K562 (cell line): ENCODE data around the gene CDRT4. TPM values are rescaled to one million over a fixed set of nuclear protein-coding genes. Genes with fewer than 3 reads are reported as not detected.
"Not testable (repeated sequence)": the region's sequence is repeated elsewhere in the genome, so short reads cannot be mapped to it uniquely, and the experiment has no call there.

Experiments used
- ATAC-seq: fragments of 200-7000 bp; cut with Tn5 transposase; 3 replicates; pipeline ENCODE4 v1.9.1; 2020; ENCODE audit warnings: moderate library complexity
- BruUV-seq: library from RNA; stranded (reverse); fragments of 400-500 nt; replicated peaks from 2 replicates; lab custom pipeline; 2021; lab: Mats Ljungman, UMichigan
- CTCF ChIA-PET: fragments of 300-600 bp; formaldehyde crosslinking; extraction: SDS; loops from one replicate; lab custom pipeline; 2021; ENCODE audit warnings: low intra/inter-chr PET ratio; lab: Yijun Ruan, JAX
- POLR2A ChIA-PET: fragments of 300-600, 350-650 bp; sonication (Branson Sonifier 250); formaldehyde crosslinking; extraction: SDS; loops from one replicate; lab custom pipeline; 2021; ENCODE audit warnings: antibody characterized with exemption, inconsistent platforms; lab: Yijun Ruan, JAX
- DNase-seq, 4 experiments: peaks; one replicate each; pipeline versions ENCODE4 v3.0.0 to v3.0.0-alpha.2; 2011 to 2018; ENCODE audit warnings: low spot score in 3 of 4, mixed read lengths in 3 of 4; ENCODE audit errors: extremely low read depth in 1 of 4
- FAIRE-seq: peaks from 2 replicates; lab custom pipeline; 2011; peaks lifted over from hg19 to GRCh38; lab: Jason Lieb, UNC
- H2AFZ ChIP-seq: 2 replicates; pipeline ENCODE4 v1.6.0; 2011; ENCODE audit warnings: low read depth, low read length, control low read depth, inconsistent platforms
- H3K27ac ChIP-seq: fragments of 200-600 bp; 3 replicates; pipeline ENCODE4 v1.8.0; 2011; ENCODE audit warnings: low read depth, mild to moderate bottlenecking, control low read depth, inconsistent platforms, low read length, moderate library complexity, mixed read lengths; ENCODE audit errors: extremely low read depth
- H3K27me3 ChIP-seq, 2 experiments: fragments of 300-600 bp in 1 of 2; 2 replicates in 1 of 2; 3 replicates in 1 of 2; pipeline versions ENCODE4 v1.6.0 to v1.8.0; 2011; ENCODE audit warnings: inconsistent platforms in 2 of 2, low read length in 2 of 2, mild to moderate bottlenecking in 1 of 2, mixed read lengths in 1 of 2, moderate library complexity in 1 of 2; ENCODE audit not compliant: control insufficient read depth in 2 of 2, insufficient read depth in 2 of 2
- H3K36me3 ChIP-seq: fragments of 300-600 bp; 3 replicates; pipeline ENCODE4 v1.8.0; 2011; ENCODE audit warnings: mild to moderate bottlenecking, low read length, inconsistent platforms; ENCODE audit not compliant: control insufficient read depth, insufficient read depth
- H3K4me1 ChIP-seq, 2 experiments: fragments of 200-600 bp in 1 of 2; replicated peaks in 1 of 2; 2 replicates in 1 of 2; 3 replicates in 1 of 2; pipeline versions ENCODE4 v1.5.1 to v1.8.0; 2011; ENCODE audit warnings: inconsistent platforms in 2 of 2, low read length in 2 of 2, mild to moderate bottlenecking in 1 of 2, mixed read lengths in 1 of 2, moderate library complexity in 1 of 2; ENCODE audit not compliant: control insufficient read depth in 2 of 2, insufficient read depth in 2 of 2
- H3K4me2 ChIP-seq: 2 replicates; pipeline ENCODE4 v1.6.1; 2011; ENCODE audit warnings: low read length, control low read depth, inconsistent platforms, mixed read lengths; ENCODE audit not compliant: insufficient read depth
- H3K4me3 ChIP-seq: fragments of 200-600 bp; sonication (generic), shearing (Covaris generic); 2 replicates; pipeline ENCODE4 v1.5.1; 2016; ENCODE audit warnings: control low read depth, inconsistent platforms
- H3K79me2 ChIP-seq: fragments of 200-600 bp; 3 replicates; pipeline ENCODE4 v1.8.0; 2011; ENCODE audit warnings: low read length, inconsistent platforms; ENCODE audit not compliant: control insufficient read depth, insufficient read depth
- H3K9ac ChIP-seq, 2 experiments: 2 replicates each; pipeline versions ENCODE4 v1.6.0 to v1.6.1; 2011; ENCODE audit warnings: low read depth in 2 of 2, low read length in 2 of 2, control low read depth in 1 of 2, inconsistent platforms in 1 of 2, mild to moderate bottlenecking in 1 of 2, mixed read lengths in 1 of 2; ENCODE audit not compliant: insufficient read depth in 1 of 2
- H3K9me1 ChIP-seq: one replicate; pipeline ENCODE4 v1.6.0; 2011; ENCODE audit warnings: inconsistent platforms, mild to moderate bottlenecking, low read length, moderate library complexity; ENCODE audit not compliant: control insufficient read depth, insufficient read depth
- H3K9me3 ChIP-seq: replicated peaks from 2 replicates; pipeline ENCODE4 v1.5.1; 2011; ENCODE audit warnings: low read depth, low read length, inconsistent platforms; ENCODE audit not compliant: control insufficient read depth, insufficient read depth
- H4K20me1 ChIP-seq: replicated peaks from 2 replicates; pipeline ENCODE4 v1.6.1; 2011; ENCODE audit warnings: low read length, inconsistent platforms, mixed read lengths; ENCODE audit not compliant: control insufficient read depth, insufficient read depth
- NFIC ChIP-seq: fragments of 450-650 bp; IDR thresholded peaks from 2 replicates; pipeline ENCODE4 v1.6.1; 2017; ENCODE audit warnings: mild to moderate bottlenecking, inconsistent platforms
- WGBS: fragments of 100-300 bp; shearing (Covaris generic); methylation state at CpG from one replicate; pipeline ENCODE4 v1.1.6; 2016; ENCODE audit warnings: low coverage, mixed read lengths; ENCODE audit not compliant: insufficient coverage; ENCODE audit errors: missing lambda C conversion rate; 5-methylcytosine and 5-hydroxymethylcytosine counted together
- in situ Hi-C: fragments of 300-500 bp; cut with MboI; formaldehyde crosslinking; loops from 4 replicates; pipeline ENCODE4 v1.15.0; 2018; ENCODE audit warnings: inconsistent platforms, mixed read lengths
- intact Hi-C: fragments of 100-400 bp; cut with micrococcal nuclease; formaldehyde crosslinking; loops from 2 replicates; pipeline ENCODE4 v1.14.2; 2022
- polyA plus RNA-seq, 8 experiments: library from polyadenylated mRNA; depleted of rRNA in 4 of 8; stranded (reverse) in 5 of 8; unstranded in 3 of 8; fragments of >200 nt; fragmentation: Nextera tagmentation in 2 of 8; fragmentation: Illumina TruSeq in 1 of 8; extraction: Ambion mirVana in 2 of 8; extraction: Trizol in 1 of 8; gene quantifications; 2 replicates each; pipeline versions ENCODE4 v1.2.1 to v1.2.3, GENCODE V29; 2011 to 2014; ENCODE audit warnings: inconsistent platforms in 1 of 8, missing spikeins in 1 of 8
- total RNA-seq, 7 experiments: library from RNA; depleted of rRNA in 6 of 7; stranded (reverse); fragments of >200 nt in 6 of 7; fragmentation: Illumina TruSeq in 2 of 7; extraction: Trizol in 2 of 7; gene quantifications; 2 replicates each; pipeline versions ENCODE4 v1.2.1 to v1.2.3, GENCODE V29; 2011 to 2021; ENCODE audit warnings: low replicate concordance in 1 of 7
- TF ChIP-seq, protein P1 (sequence below): fragments of 450-650 bp; IDR thresholded peaks from 2 replicates; pipeline ENCODE4 v1.7.0; 2016; ENCODE audit warnings: borderline replicate concordance

CDRT4 gene
- total and polyA plus RNA-seq, 9 of the 15 experiments (the other 6 are each of a cell fraction or from before 2014, with no cell fraction given) = 1.7 to 6.4 (median 3.5) TPM

DNA sequence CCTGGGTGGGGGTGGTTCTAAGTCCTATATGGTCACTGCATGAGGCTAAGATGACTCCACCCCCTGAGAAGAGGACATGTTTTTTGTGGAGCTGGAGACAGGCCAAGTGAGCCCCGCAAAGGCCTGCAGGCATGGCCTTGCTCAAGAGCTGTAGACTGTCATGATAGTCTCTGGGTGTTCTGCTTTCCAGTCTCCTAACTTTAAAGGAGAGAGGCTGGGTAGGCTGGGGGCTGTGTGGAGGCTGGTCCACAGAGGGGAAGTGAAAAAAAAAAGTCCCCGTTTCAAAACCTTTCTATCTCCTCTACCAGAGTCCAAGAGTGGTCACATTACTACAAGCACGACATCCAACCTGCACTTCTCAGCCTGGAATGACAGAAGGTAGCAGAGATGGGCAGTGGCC, 27.1 kb downstream of the CDRT4 start:
- H3K9me1 ChIP-seq = no peaks in the 10 kb centered on the region
- H3K4me3 ChIP-seq = no peak overlapping the region
- no peak overlapping the region for H3K27ac ChIP-seq
- in situ Hi-C loops = no loop called here
- FAIRE-seq = no peak
- no TSS peak for BruUV-seq
- WGBS = 50% methylated on average over 1 of the region's 3 CpGs
- no peak overlapping the region for H3K9ac ChIP-seq
- no peaks in the 10 kb centered on the region for H3K27me3 ChIP-seq
- H3K4me1 ChIP-seq = peaks cover 0 to 18% of the 10 kb centered on the region in 2 experiments; a peak in 2 of 5 replicates
- TF ChIP-seq, protein P1, sequence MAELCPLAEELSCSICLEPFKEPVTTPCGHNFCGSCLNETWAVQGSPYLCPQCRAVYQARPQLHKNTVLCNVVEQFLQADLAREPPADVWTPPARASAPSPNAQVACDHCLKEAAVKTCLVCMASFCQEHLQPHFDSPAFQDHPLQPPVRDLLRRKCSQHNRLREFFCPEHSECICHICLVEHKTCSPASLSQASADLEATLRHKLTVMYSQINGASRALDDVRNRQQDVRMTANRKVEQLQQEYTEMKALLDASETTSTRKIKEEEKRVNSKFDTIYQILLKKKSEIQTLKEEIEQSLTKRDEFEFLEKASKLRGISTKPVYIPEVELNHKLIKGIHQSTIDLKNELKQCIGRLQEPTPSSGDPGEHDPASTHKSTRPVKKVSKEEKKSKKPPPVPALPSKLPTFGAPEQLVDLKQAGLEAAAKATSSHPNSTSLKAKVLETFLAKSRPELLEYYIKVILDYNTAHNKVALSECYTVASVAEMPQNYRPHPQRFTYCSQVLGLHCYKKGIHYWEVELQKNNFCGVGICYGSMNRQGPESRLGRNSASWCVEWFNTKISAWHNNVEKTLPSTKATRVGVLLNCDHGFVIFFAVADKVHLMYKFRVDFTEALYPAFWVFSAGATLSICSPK = no peak
- peak; percentile 22; the same call in 1 of the 2 replicates for TF ChIP-seq NFIC
- TF ChIP-seq, all 486 proteins: peak for 1
- H3K9me3 ChIP-seq = 0 out of 2 replicates have a peak, but pooled peaks cover 2% of the 10 kb centered on the region
- intact Hi-C loops = loop anchor here (10.0 kb wide), 1 partner anchor 54 kb away; no protein-coding TSS in a partner anchor
- DNase-seq = peak in 2 of 4 experiments; percentile 9 to 20
- no peaks in the 10 kb centered on the region for H4K20me1 ChIP-seq
- H3K79me2 ChIP-seq = no peaks in the 10 kb centered on the region
- no peak overlapping the region for H3K4me2 ChIP-seq
- peaks cover 5% of the 10 kb centered on the region; the same call in 2 of the 3 replicates for H3K36me3 ChIP-seq
- POLR2A ChIA-PET = no interaction called here
- CTCF ChIA-PET = no interaction called here
- no peak for ATAC-seq
- no peak overlapping the region for H2AFZ ChIP-seq

DNA sequence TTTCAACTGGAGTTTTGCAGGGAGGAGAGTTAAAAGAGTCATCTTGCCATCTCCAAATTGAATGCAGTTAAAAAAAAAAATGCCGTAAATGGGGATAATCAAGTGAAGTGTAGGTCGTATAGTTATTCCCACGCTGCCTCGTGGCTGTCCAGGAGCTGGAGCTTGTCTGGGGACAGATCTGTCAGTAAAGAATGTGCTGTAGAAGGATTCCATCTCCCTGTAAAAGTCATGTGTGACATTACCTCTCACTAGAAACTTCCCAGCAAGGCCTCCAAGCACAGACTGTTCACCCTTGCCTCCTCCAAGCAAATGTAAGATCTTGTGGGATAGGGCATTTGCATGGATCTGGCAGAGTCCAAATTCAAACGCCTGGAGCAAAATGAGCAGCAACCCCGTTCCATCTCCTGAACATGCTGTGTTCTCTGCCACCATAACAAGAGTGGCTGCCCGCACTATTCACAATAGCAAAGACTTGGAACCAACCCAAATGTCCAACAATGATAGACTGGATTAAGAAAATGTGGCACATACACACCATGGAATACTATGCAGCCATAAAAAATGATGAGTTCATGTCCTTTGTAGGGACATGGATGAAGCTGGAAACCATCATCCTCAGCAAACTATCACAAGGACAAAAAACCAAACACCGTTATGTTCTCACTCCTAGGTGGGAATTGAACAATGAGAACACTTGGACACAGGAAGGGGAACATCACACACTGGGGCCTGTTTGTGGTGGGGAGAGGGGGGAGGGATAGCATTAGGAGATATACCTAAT, 28.0 kb downstream of the CDRT4 start:
- H2AFZ ChIP-seq, H3K4me2 ChIP-seq, H3K27ac ChIP-seq, POLR2A ChIA-PET, H3K9me1 ChIP-seq, H4K20me1 ChIP-seq, FAIRE-seq, H3K27me3 ChIP-seq, BruUV-seq, in situ Hi-C loops, DNase-seq, H3K9me3 ChIP-seq, CTCF ChIA-PET, intact Hi-C loops, ATAC-seq, H3K9ac ChIP-seq, H3K36me3 ChIP-seq, H3K79me2 ChIP-seq, H3K4me3 ChIP-seq: not testable (repeated sequence)
- H3K4me1 ChIP-seq = peaks cover 0 to 11% of the 10 kb centered on the region in 2 experiments; a peak in 2 of 5 replicates
- 87% methylated on average over 8 of the region's 8 CpGs for WGBS
